AG09319 (cell line): Measurements from ENCODE around the gene KPNA6.
"Not testable (repeated sequence)": the region's sequence is repeated elsewhere in the genome, so short reads cannot be mapped to it uniquely, and the experiment has no call there.

ENCODE experiments used
- DNase-seq: peaks from one replicate; pipeline ENCODE4 v3.0.0-alpha.2; 2010; ENCODE audit warnings: low read depth; ENCODE audit errors: extremely low read depth
- CTCF ChIP-seq: IDR thresholded peaks from 2 replicates; pipeline ENCODE4 v1.5.1; 2011; ENCODE audit warnings: low read depth, mild to moderate bottlenecking, inconsistent platforms, low read length, moderate library complexity

KPNA6 gene

GRCh38 chr1:32115496-32115895, 7.6 kb downstream of the KPNA6 start:
- DNase-seq = no peak
- TF ChIP-seq CTCF = no peak

GRCh38 chr1:32116531-32116930, 8.7 kb downstream of the KPNA6 start:
- no peak for TF ChIP-seq CTCF
- DNase-seq = no peak

GRCh38 chr1:32122151-32122550, 14.3 kb downstream of the KPNA6 start:
- no peak for TF ChIP-seq CTCF
- no peak for DNase-seq

GRCh38 chr1:32123361-32123760, 15.5 kb downstream of the KPNA6 start:
- not testable (repeated sequence) for DNase-seq

GRCh38 chr1:32125313-32125712, 17.5 kb downstream of the KPNA6 start:
- no peak for TF ChIP-seq CTCF
- DNase-seq = no peak

GRCh38 chr1:32126770-32127169, 18.9 kb downstream of the KPNA6 start:
- no peak for DNase-seq
- no peak for TF ChIP-seq CTCF

GRCh38 chr1:32127409-32128198, 19.7 kb downstream of the KPNA6 start:
- DNase-seq = no peak
- TF ChIP-seq CTCF = no peak

- no peak for TF ChIP-seq CTCF
- no peak for DNase-seq
These were observed 20.6 kb downstream of the KPNA6 start for GRCh38 chr1:32128479-32128878.
